Measurements from ENCODE around the gene NUP93.

DNA sequence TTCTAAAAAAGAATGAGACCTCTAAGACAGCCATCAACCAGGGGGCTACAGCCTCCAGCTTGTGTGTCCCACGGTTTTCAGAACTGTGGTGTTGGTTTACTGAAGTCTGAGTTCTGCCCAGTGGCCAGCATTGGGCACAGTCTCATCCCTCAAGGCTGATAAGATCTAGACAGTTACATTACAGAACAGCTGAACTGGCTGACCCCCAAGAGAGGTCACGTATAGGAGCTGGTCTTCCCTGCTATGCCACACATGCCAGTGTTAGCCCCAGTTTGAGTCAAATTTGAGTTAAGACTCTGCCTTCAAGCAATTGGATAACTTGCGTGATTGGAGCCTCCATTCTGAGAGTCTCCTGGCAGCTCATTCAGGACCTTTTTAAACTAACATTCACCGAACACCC, 14.8 kb upstream of the NUP93 start:
- TF ChIP-seq, protein P1, sequence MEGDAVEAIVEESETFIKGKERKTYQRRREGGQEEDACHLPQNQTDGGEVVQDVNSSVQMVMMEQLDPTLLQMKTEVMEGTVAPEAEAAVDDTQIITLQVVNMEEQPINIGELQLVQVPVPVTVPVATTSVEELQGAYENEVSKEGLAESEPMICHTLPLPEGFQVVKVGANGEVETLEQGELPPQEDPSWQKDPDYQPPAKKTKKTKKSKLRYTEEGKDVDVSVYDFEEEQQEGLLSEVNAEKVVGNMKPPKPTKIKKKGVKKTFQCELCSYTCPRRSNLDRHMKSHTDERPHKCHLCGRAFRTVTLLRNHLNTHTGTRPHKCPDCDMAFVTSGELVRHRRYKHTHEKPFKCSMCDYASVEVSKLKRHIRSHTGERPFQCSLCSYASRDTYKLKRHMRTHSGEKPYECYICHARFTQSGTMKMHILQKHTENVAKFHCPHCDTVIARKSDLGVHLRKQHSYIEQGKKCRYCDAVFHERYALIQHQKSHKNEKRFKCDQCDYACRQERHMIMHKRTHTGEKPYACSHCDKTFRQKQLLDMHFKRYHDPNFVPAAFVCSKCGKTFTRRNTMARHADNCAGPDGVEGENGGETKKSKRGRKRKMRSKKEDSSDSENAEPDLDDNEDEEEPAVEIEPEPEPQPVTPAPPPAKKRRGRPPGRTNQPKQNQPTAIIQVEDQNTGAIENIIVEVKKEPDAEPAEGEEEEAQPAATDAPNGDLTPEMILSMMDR (IDR thresholded peaks at IDR 0.05; ENCODE audit: low read depth, low read length) = no peak
- TF ChIP-seq POLR2A (IDR thresholded peaks at IDR 0.05; ENCODE audit: extremely low read depth, insufficient read length) = no peak
- TF ChIP-seq, protein P2, sequence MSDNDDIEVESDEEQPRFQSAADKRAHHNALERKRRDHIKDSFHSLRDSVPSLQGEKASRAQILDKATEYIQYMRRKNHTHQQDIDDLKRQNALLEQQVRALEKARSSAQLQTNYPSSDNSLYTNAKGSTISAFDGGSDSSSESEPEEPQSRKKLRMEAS (IDR thresholded peaks at IDR 0.05; ENCODE audit: low read depth, low read length) = no peak
